Endothelial cell of umbilical vein (primary cell): Measurements from ENCODE around the gene WDR27.

Experiments used
- CTCF ChIP-seq, 2 donors: IDR thresholded peaks; 1 replicate in 1 of 2; 2 replicates in 1 of 2; pipeline ENCODE4 v1.5.1; 2011; ENCODE audit warnings: low read length in 2 of 2, mild to moderate bottlenecking in 2 of 2, moderate library complexity in 2 of 2, control low read depth in 1 of 2, inconsistent platforms in 1 of 2, low read depth in 1 of 2; ENCODE audit not compliant: insufficient read depth in 1 of 2; ENCODE audit errors: extremely low read depth in 1 of 2
- GATA2 ChIP-seq: IDR thresholded peaks from 2 replicates; pipeline ENCODE4 v1.7.0; 2011; ENCODE audit warnings: low read depth, mild to moderate bottlenecking, moderate library complexity, mixed read lengths, low read length; ENCODE audit not compliant: insufficient read length, insufficient read depth
- MYC ChIP-seq: IDR thresholded peaks from one replicate; pipeline ENCODE4 v1.6.1; 2011; ENCODE audit warnings: mild to moderate bottlenecking, low read depth, low read length
- POLR2AphosphoS5 ChIP-seq: IDR thresholded peaks from 2 replicates; pipeline ENCODE4 v1.6.1; 2012; ENCODE audit warnings: low read depth, mild to moderate bottlenecking, control low read depth, low read length, moderate library complexity; ENCODE audit not compliant: insufficient read depth
- TF ChIP-seq, protein P1 (sequence below): IDR thresholded peaks from 2 replicates; pipeline ENCODE4 v1.6.1; 2011; ENCODE audit not compliant: insufficient read depth, insufficient read length

- TF ChIP-seq POLR2AphosphoS5, result no peak
- no peak for TF ChIP-seq CTCF (IDR thresholded peaks at IDR 0.05; ENCODE audit: extremely low read depth in 1 of 2, insufficient read depth in 1 of 2, low read depth in 1 of 2, low read length in 2 of 2)
- TF ChIP-seq MYC, result no peak
- TF ChIP-seq, protein P1, sequence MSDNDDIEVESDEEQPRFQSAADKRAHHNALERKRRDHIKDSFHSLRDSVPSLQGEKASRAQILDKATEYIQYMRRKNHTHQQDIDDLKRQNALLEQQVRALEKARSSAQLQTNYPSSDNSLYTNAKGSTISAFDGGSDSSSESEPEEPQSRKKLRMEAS, result no peak
- no peak for TF ChIP-seq GATA2
Observed at GRCh38 chr6:169567819-169568218, 134.0 kb downstream of the WDR27 start.
